COLO829 (cell line): Measurements from ENCODE around the gene CCT6A.
"Not testable (repeated sequence)": the region's sequence is repeated elsewhere in the genome, so short reads cannot be mapped to it uniquely, and the experiment has no call there.

Source experiments
- DNase-seq: peaks from one replicate; pipeline ENCODE4 v3.0.0; 2012; ENCODE audit warnings: low spot score

CCT6A gene

GRCh38 chr7:56053379-56053778, 1.8 kb downstream of the CCT6A start:
- DNase-seq, result no peak

GRCh38 chr7:56053993-56054392, 2.4 kb downstream of the CCT6A start:
- no peak for DNase-seq

DNA sequence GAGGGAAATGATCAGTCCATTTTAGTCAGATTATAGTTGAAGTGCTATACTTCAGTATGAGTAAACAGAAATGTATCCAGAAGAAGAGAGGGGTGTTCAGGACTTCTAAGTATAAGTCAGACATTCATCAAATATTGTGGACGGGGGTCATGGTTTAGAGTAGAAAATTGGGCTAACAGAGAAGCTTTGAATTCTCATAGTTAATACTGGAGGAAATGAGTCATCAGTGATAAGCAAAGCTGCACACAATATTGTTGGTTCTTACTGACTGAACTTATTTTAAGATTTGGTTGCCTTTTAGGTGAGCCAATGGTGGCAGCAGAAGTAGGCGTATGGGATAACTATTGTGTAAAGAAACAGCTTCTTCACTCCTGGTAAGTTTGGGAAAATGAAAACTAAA, 10.8 kb downstream of the CCT6A start:
- peak; percentile 88 for DNase-seq

GRCh38 chr7:56063500-56063881, 11.9 kb downstream of the CCT6A start:
- no peak for DNase-seq

- peak; percentile 97 for DNase-seq
Observed at GRCh38 chr7:56063882-56064625, 12.5 kb downstream of the CCT6A start, which contains the start of gene SUMF2. SUMF2 (plus strand) TSS chr7:56064286; CDS start chr7:56064312, 26 bp downstream.

DNA sequence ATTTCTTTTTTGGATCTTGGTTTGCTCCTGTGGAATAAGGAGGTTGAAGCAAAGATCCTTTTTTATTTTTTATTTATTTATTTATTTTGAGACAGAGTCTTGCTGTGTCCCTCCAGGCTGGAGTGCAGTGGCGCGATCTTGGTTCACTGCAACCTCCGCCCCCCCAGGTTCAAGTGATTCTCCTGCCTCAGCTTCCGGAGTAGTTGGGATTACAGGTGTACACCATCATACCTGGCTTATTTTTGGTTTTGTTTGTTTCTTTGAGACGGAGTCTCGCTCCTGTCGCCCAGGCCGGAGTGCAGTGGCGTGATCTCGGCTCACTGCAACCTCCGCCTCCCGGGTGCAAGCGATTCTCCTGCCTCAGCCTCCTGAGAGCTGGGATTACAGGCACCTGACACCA, 14.8 kb downstream of the CCT6A start:
- DNase-seq, result not testable (repeated sequence)

DNA sequence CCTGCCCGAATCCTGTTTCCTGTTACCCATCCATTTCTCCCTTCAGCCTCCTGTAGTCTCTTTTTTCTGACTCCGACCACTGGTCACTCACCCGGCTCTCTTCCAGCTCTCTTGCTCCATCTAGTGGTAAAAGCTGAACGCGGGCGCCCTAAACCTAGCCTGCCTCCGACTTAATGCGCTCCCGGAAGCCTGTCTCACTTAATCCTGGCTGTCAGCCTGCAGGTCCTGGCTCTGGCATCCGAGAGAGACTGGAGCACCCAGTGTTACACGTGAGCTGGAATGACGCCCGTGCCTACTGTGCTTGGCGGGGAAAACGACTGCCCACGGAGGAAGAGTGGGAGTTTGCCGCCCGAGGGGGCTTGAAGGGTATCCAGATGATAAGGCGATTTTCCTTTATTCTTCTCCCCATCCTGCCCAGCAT, 22.8 kb downstream of the CCT6A start:
- DNase-seq, result peak; percentile 77

- DNase-seq, result no peak
Observed at GRCh38 chr7:56077681-56078080, 26.1 kb downstream of the CCT6A start.

DNA sequence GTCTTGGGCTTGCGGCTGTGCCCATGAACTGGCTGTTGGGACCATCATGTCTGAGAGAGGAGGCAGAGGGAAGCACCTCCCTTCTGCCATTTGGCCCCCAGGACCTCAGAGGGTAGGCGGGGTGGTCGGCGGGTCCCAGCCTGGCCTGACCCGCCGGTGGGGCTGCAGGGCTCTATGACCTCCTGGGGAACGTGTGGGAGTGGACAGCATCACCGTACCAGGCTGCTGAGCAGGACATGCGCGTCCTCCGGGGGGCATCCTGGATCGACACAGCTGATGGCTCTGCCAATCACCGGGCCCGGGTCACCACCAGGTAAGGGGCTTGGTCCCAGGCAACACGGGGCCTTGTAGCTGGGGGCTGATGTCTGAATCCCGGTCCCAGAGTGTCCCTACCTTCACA, 26.6 kb downstream of the CCT6A start:
- no peak for DNase-seq

- no peak for DNase-seq
Observed at GRCh38 chr7:56079450-56080185, 28.1 kb downstream of the CCT6A start.

DNA sequence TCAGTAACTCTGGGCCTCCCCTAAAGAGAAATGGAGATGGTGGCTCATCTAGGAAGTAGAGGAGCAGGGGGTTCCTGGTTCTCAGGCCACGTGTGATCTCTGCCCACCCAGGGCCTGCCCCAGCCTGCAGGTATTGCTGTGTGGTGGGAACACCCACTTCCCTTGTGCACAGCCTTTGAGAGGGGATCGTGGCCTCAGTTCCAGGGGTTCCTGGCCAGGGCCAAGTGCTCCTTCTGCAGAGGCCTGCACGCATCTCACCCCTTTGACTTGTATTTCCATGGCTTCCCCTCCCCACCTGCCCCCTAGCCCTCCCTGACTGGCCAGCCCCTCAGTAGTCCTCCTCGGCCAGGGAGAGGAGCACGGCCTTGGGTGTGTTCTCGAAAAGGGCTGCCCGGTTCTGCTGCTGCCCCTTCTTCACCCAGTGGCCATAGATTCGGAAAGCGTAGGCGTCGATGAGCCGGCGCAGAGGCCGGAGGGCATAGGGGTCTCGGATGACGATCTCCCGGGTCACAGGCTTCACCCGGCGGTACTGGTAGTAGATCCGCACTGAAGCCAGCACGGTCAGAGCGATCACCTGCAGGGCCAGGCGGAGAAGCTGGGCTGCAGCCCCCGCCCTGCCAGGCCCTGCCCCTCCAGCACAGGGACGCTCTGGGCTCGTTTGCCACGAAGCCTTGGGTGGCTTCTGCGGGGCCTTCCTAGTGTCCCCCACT, 29.3 kb downstream of the CCT6A start:
- DNase-seq, result not testable (repeated sequence)

GRCh38 chr7:56081626-56082340, 30.2 kb downstream of the CCT6A start:
- DNase-seq, result no peak

DNA sequence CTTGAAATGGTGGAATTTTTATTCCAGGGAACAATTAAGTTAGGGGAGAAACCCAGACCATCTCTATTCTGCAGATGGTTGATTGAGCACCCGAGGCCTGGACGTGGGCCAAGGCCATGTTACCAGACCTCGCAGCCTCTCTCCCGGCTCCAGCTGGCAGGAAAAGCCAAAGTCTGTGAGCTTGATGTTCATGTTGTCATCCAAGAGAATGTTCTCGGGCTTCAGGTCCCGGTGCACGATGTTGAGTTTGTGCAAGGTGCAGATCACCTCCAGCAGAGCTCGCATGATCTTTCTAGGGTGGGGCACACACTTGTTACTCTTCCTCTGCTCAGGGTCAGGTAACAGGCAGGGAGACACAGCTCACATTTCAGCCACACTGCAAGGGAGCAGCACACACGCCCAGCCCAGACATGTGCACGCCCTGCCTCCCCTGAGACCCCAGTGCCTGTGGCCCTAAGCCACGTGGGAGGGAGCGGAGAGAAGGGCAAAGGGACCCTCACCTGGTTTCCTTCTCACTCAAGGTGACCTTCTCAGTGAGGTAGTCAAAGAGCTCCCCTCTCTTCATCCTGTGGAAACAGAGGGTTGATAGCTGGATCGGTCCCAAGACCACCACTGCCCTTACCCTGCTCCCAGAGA, 31.7 kb downstream of the CCT6A start:
- no peak for DNase-seq

GRCh38 chr7:56086761-56087160, 35.2 kb downstream of the CCT6A start:
- no peak for DNase-seq

- no peak for DNase-seq
Observed at GRCh38 chr7:56087445-56087844, 35.9 kb downstream of the CCT6A start.

- DNase-seq, result no peak
Observed at GRCh38 chr7:56091591-56091990, 40.0 kb downstream of the CCT6A start.

DNA sequence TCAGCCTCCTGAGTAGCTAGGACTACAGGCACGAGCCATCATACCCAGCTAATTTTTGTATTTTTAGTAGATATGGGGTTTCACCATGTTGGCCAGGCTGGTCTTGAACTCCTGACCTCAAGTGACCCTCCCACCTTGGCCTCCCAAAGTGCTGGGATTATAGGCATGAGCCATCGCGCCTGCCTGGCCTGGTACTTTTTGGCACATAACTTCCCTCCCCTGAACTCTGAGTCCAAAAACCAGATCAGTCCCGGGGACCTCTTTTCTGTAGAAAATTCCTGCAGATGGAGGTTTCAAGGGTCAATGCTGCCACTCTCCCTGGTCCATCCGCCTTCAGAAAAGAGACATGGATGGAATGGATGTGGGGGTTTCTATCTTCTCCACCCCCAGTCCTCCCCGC, 40.8 kb downstream of the CCT6A start:
- not testable (repeated sequence) for DNase-seq

GRCh38 chr7:56092789-56093531, 41.4 kb downstream of the CCT6A start, which contains the start of gene PHKG1:
PHKG1 (minus strand) TSS chr7:56092952; CDS start chr7:56088941, 4,011 bp downstream.
- DNase-seq, result peak; percentile 82

DNA sequence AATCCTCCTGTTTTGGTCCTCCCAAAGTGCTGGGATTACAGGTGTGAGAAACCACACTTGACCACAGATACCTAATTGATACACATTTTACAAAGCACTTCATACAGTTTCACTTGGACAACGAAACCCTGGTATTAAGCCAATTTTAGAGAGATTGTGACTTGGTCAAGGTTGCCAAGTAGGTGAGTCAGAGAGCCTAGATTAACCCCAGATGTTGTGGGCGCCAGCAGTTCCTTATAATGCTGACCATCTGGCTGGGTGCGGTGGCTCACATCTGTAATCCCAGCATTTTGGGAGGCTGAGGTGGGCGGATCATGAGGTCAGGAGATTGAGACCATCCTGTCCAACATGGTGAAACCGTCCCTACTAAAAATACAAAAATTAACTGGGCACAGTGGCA, 46.1 kb downstream of the CCT6A start:
- no peak for DNase-seq

DNA sequence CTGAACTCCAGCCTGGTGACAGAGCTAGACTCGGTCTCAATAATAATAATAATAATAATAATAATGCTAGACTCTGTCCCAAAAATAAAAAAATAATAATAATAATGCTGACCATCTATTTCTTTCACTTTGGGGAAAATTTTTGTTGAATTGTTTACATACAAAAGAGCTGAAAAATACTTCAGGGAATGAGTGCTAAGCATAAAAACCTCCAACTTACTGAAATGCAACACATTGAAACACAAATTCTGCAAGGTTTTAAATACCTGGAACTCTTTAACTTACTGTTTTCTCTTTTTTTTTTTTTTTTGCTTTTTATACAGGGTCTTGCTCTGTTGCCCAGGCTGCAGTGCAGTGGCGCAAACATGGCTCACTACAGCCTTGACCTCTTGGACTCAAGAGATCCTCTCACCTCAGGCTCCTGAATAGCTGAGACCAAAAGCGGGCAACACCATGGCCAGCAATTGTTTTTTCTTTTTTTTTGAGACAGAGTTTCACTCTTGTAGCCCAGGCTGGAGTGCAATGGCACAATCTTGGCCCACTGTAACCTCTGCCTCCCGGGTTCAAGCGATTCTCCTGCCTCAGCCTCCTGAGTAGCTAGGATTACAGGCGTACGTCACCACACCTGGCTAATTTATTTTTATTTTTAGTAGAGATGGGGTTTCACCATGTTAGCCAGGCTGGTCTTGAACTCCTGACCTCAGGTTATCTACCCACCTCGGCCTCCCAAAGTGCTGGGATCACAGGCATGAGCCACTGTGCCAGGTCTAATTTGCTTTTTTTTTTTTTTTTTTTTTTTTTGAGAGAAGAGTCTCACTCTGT, 46.8 kb downstream of the CCT6A start:
- not testable (repeated sequence) for DNase-seq
